Measurements from ENCODE around the gene LRRC74B.

DNA sequence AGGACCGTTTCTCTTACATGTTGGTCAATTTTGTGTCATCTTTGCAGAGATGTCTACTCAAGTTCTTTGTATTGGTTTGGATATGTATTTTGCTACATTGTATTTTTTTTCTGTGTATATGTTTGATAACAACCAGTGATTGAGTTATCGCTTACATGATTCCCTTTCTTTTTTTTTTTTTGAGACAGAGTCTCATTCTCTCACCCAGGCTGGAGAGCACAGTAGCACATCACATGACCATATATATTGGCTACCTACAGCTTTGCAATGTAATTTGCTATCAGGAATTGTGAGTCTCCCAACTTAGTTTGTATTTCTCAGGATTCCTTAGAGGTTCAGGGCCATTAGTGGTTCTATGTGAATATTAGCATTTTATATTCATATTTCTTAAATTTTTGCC is 59.5 kb downstream of the LRRC74B start:
- no peak for TF ChIP-seq CTCF (IDR thresholded peaks at IDR 0.05)
- no peak for TF ChIP-seq POLR2A (IDR thresholded peaks at IDR 0.05)

Data from uterus (tissue), 2 donors.